SK-N-SH (cell line): ENCODE results near the gene B3GNT5.

Experiments used
- CTCF ChIP-seq: fragments of 200-600 bp; sonication (generic); IDR thresholded peaks from 2 replicates; pipeline ENCODE4 v1.6.1; 2017; ENCODE audit warnings: antibody characterized with exemption, mild to moderate bottlenecking, moderate library complexity
- EP300 ChIP-seq, 2 experiments: IDR thresholded peaks; 2 replicates each; pipeline versions ENCODE4 v1.4.0 to v1.6.1; 2012; ENCODE audit warnings: borderline replicate concordance in 1 of 2, low read depth in 1 of 2, low read length in 1 of 2
- GABPA ChIP-seq: IDR thresholded peaks from 2 replicates; pipeline ENCODE4 v1.4.0; 2012; ENCODE audit warnings: low read depth, mild to moderate bottlenecking
- RCOR1 ChIP-seq: fragments of 150-350 bp; IDR thresholded peaks from 2 replicates; pipeline ENCODE4 v1.6.1; 2017; ENCODE audit warnings: antibody characterized with exemption, low read length
- RFX5 ChIP-seq: IDR thresholded peaks from 2 replicates; pipeline ENCODE4 v1.6.1; 2012; ENCODE audit warnings: mild to moderate bottlenecking, improper control_type of control experiment, low read length
- TCF12 ChIP-seq: IDR thresholded peaks from 2 replicates; pipeline ENCODE4 v1.4.0; 2012
- YY1 ChIP-seq: IDR thresholded peaks from 2 replicates; pipeline ENCODE4 v1.4.0; 2012; ENCODE audit warnings: low read depth, mild to moderate bottlenecking

GRCh38 chr3:183288117-183288516 is 35.1 kb downstream of the B3GNT5 start:
- TF ChIP-seq EP300 (IDR thresholded peaks at IDR 0.05; ENCODE audit: borderline replicate concordance in 1 of 2, low read depth in 1 of 2, low read length in 1 of 2) (no peak), RCOR1 (no peak), RFX5 (no peak), YY1 (no peak), CTCF (no peak), TCF12 (no peak), GABPA (no peak)
